ENCODE results near the gene C9orf153. TPM values are rescaled to one million over a fixed set of nuclear protein-coding genes. Genes with fewer than 3 reads are reported as not detected.
"Not testable (repeated sequence)": the region's sequence is repeated elsewhere in the genome, so short reads cannot be mapped to it uniquely, and the experiment has no call there.

Gene C9orf153
- total RNA-seq, 1 experiment from 2014 or later, result not detected

DNA sequence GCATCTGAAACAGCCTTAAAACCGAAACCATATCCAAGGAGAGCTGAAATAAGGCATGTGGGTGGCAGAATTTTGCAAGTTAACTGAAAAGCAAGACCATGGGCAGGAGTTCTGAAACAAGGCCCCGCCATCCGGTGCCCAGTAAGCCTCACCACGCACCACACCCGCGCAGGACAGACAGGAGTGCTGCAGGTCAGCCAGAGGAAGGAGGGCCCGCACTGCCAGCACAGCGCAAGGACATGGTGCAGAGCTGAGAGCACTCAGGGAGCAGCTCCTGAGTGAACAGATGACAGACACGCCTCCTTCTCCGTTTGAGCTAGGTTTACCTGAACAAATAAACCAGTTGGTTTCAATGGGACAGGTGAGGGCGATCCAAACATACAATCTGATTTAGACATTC lies 39.4 kb upstream of the C9orf153 start:
- Mint-ChIP-seq H3K27me3 (ENCODE audit: insufficient read depth, unreplicated experiment) (no peaks in the 10 kb centered on the region), H3K36me3 (ENCODE audit: insufficient read depth, unreplicated experiment) (peaks cover 42% of the 10 kb centered on the region), H3K4me1 (ENCODE audit: low read depth, unreplicated experiment) (no peaks in the 10 kb centered on the region), H3K9me3 (ENCODE audit: unreplicated experiment) (no peaks in the 10 kb centered on the region), H3K27ac (ENCODE audit: unreplicated experiment) (no peak overlapping the region), H3K4me3 (ENCODE audit: unreplicated experiment) (no peak overlapping the region)
- Histone ChIP-seq H3K36me3 (ENCODE audit: control insufficient read depth, insufficient read depth, low read length) (no peaks in the 10 kb centered on the region; the same call in 1 of the 2 replicates), H3K4me1 (no peaks in the 10 kb centered on the region), H3K9me3 (no peaks in the 10 kb centered on the region), H3K27me3 (replicated peaks; ENCODE audit: control insufficient read depth, insufficient read depth, low read length) (no peaks in the 10 kb centered on the region), H3K4me3 (ENCODE audit: low read depth, low read length) (no peak overlapping the region)
- CTCF ChIA-PET, result no interaction called here
- intact Hi-C loops (cut with micrococcal nuclease; ENCODE audit: unreplicated experiment), result no loop called here
- DNase-seq, result no peak
- TF ChIP-seq CTCF (IDR thresholded peaks at IDR 0.05; ENCODE audit: insufficient read depth in 1 of 2, low read depth in 1 of 2, low read length in 1 of 2, severe bottlenecking in 1 of 2, unreplicated experiment in 1 of 2), result no peak
- POLR2A ChIA-PET, result no interaction called here
- BruUV-seq (replicated peaks), result no TSS peak

- CTCF ChIA-PET; POLR2A ChIA-PET; H3K4me1 Mint-ChIP-seq (ENCODE audit: low read depth, unreplicated experiment); H3K4me3 ChIP-seq (ENCODE audit: low read depth, low read length); H3K27me3 Mint-ChIP-seq (ENCODE audit: insufficient read depth, unreplicated experiment); H3K9me3 ChIP-seq; intact Hi-C loops (cut with micrococcal nuclease; ENCODE audit: unreplicated experiment); H3K36me3 ChIP-seq (ENCODE audit: control insufficient read depth, insufficient read depth, low read length); H3K4me3 Mint-ChIP-seq (ENCODE audit: unreplicated experiment); H3K9me3 Mint-ChIP-seq (ENCODE audit: unreplicated experiment); H3K4me1 ChIP-seq; H3K27me3 ChIP-seq (replicated peaks; ENCODE audit: control insufficient read depth, insufficient read depth, low read length); DNase-seq; BruUV-seq (replicated peaks); H3K27ac Mint-ChIP-seq (ENCODE audit: unreplicated experiment): not testable (repeated sequence)
- H3K36me3 Mint-ChIP-seq (ENCODE audit: insufficient read depth, unreplicated experiment), result peaks cover 24% of the 10 kb centered on the region
Observed at GRCh38 chr9:86290341-86290740, 30.9 kb upstream of the C9orf153 start.

DNA sequence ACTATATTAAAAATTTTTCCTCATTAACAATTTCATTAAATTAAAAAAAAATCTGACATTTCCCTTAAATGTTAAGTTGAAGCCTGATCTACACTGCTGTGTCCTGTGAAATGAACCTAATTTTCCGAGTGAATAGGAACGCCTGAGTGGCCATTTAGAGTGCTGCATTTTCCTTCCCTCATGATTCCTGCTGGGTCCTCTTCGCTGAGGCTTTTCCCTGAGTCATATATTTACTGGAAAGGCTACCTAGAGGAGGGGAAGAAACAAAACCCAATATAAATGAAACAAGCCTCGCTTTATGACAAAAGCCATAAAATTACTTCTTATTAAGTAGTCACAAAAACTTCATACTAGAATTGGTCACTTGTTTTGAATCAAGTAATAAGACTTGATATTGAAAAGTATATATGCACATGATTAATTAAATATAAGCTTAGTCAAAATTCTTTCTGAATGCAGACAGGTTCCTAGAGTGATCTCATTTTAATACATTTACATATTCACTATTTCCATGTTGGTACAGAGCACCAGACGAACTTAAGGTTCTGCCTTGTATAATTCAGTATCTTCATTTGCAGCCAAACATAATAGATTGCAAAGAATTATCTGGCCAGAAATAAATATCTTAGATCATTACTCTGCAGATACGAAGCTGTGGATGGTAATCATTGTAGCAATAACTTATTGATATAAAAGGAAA lies 29.2 kb upstream of the C9orf153 start:
- no peak for DNase-seq
- Histone ChIP-seq H3K4me1 (no peaks in the 10 kb centered on the region), H3K27me3 (replicated peaks; ENCODE audit: control insufficient read depth, insufficient read depth, low read length) (no peaks in the 10 kb centered on the region), H3K36me3 (ENCODE audit: control insufficient read depth, insufficient read depth, low read length) (no peaks in the 10 kb centered on the region), H3K9me3 (no peaks in the 10 kb centered on the region), H3K4me3 (ENCODE audit: low read depth, low read length) (no peak overlapping the region)
- ChIA-PET CTCF (no interaction called here), POLR2A (no interaction called here)
- peaks cover 2% of the 10 kb centered on the region for H3K4me1 Mint-ChIP-seq (ENCODE audit: low read depth, unreplicated experiment)
- peaks cover 18% of the 10 kb centered on the region for H3K36me3 Mint-ChIP-seq (ENCODE audit: insufficient read depth, unreplicated experiment)
- intact Hi-C loops (cut with micrococcal nuclease; ENCODE audit: unreplicated experiment), result no loop called here
- H3K4me3 Mint-ChIP-seq (ENCODE audit: unreplicated experiment), result no peak overlapping the region
- no peaks in the 10 kb centered on the region for H3K27me3 Mint-ChIP-seq (ENCODE audit: insufficient read depth, unreplicated experiment)
- H3K9me3 Mint-ChIP-seq (ENCODE audit: unreplicated experiment), result no peaks in the 10 kb centered on the region
- TF ChIP-seq CTCF (IDR thresholded peaks at IDR 0.05; ENCODE audit: insufficient read depth in 1 of 2, low read depth in 1 of 2, low read length in 1 of 2, severe bottlenecking in 1 of 2, unreplicated experiment in 1 of 2), result no peak
- no TSS peak for BruUV-seq (replicated peaks)
- H3K27ac Mint-ChIP-seq (ENCODE audit: unreplicated experiment), result no peak overlapping the region

Measured in Caco-2 (cell line).